Right lobe of liver (tissue), 6 donors: ENCODE data around the gene SGSM2. TPM values are rescaled to one million over a fixed set of nuclear protein-coding genes. Genes with fewer than 3 reads are reported as not detected.

Experiments used
- ATAC-seq, 4 donors: fragments of 200-7000 bp; cut with Tn5 transposase; one replicate each; pipeline ENCODE4 v1.9.1; 2020; ENCODE audit warnings: mild to moderate bottlenecking in 4 of 4, moderate library complexity in 4 of 4
- DNase-seq, 3 donors: peaks; one replicate each; pipeline ENCODE4 v3.0.0-alpha.2; 2020
- H3K27ac ChIP-seq, 3 donors: fragments of 200-600 bp; one replicate each; pipeline ENCODE4 v1.8.0; 2022
- H3K27me3 ChIP-seq, 2 donors: fragments of 200-600 bp; one replicate each; pipeline ENCODE4 v1.8.0; 2022
- H3K36me3 ChIP-seq, 4 donors: fragments of 200-600 bp; sonication (generic) in 1 of 4; one replicate each; pipeline versions ENCODE4 v1.5.1 to v1.8.0; 2017 to 2022; ENCODE audit warnings: control low read depth in 1 of 4
- H3K4me1 ChIP-seq, 4 donors: fragments of 200-600 bp; sonication (generic) in 1 of 4; one replicate each; pipeline versions ENCODE4 v1.5.1 to v1.8.0; 2017 to 2022; ENCODE audit warnings: control low read depth in 1 of 4
- H3K4me3 ChIP-seq, 3 donors: fragments of 200-600 bp; one replicate each; pipeline ENCODE4 v1.8.0; 2022
- H3K9me3 ChIP-seq, 4 donors: fragments of 200-600 bp; sonication (generic) in 1 of 4; one replicate each; pipeline versions ENCODE4 v1.5.1 to v1.8.0; 2017 to 2022; ENCODE audit warnings: control low read depth in 1 of 4
- POLR2A ChIP-seq: fragments of 450-650 bp; IDR thresholded peaks from one replicate; pipeline ENCODE4 v1.6.1; 2017; ENCODE audit warnings: antibody characterized with exemption, mild to moderate bottlenecking
- WGBS: methylation state at CpG from one replicate; pipeline ENCODE4 v1.1.6; 2018; ENCODE audit warnings: low coverage, low lambda C conversion rate; ENCODE audit not compliant: insufficient coverage; ENCODE audit errors: missing lambda C conversion rate; 5-methylcytosine and 5-hydroxymethylcytosine counted together
- intact Hi-C, 2 donors: fragments of 100-400 bp; cut with DNase I; formaldehyde crosslinking; loops; one replicate each; pipeline versions ENCODE4 v1.11.2 to v1.14.1; 2022
- total RNA-seq, 6 experiments: library from RNA; depleted of rRNA in 2 of 6; stranded (reverse); fragments of >200 nt in 2 of 6; fragmentation: NEBNext Ultra II Directional in 3 of 6; extraction: Animal tissue kit (Norgen Biotek cat#: 25700) in 3 of 6; gene quantifications; one replicate each; pipeline versions ENCODE4 v1.1.0 to v1.2.4, GENCODE V29; 2016 to 2023
- TF ChIP-seq, protein P1 (sequence below), 4 donors: fragments of 200-600 bp in 3 of 4; fragments of 450-650 bp in 1 of 4; IDR thresholded peaks; one replicate each; pipeline versions ENCODE4 v1.5.1 to v1.8.0; 2016 to 2022; ENCODE audit warnings: antibody characterized with exemption in 4 of 4, mild to moderate bottlenecking in 2 of 4
- donor health status: DM: no; HTN: yes; CAD: no.
- donor health status: DM: no; HTN: no; CAD: no.
- donor health status: DM: no; HTN: no; CAD: no.
- donor health status: DM: no; HTN: yes; CAD: no.
- donor health status: DM: no; HTN: yes; CAD: no.

The SGSM2 gene
- total RNA-seq, 6 experiments from 2014 or later, result 6.0 to 17.2 (median 13.2) TPM

DNA sequence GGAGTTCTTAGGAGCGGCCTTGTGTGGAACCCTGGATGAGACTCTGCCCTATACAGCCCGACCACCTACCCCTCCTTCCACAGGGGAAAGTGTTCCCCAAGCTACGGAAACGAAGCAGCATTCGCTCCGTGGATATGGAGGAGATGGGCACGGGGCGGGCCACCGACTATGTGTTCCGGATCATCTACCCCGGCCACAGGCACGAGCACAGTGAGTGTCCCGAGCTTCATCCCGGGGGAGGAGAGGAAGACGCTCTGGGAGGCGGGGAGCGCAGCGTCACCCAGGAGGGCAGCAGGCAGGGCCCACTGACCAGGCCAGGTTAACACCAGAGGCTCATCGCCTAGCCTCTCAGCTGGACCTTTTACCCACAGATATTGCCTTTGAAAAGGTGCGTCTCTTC, 27.8 kb downstream of the SGSM2 start:
- H3K27ac ChIP-seq, result no peak overlapping the region
- intact Hi-C loops, result no loop called here
- ATAC-seq (no peak), DNase-seq (no peak)
- peaks cover 0 to 2% (median 0%) of the 10 kb centered on the region in 4 donors for H3K36me3 ChIP-seq
- no peaks in the 10 kb centered on the region for H3K4me1 ChIP-seq
- 96% methylated on average over 10 of the region's 20 CpGs for WGBS
- H3K9me3 ChIP-seq, result no peaks in the 10 kb centered on the region
- no peaks in the 10 kb centered on the region for H3K27me3 ChIP-seq
- no peak overlapping the region for H3K4me3 ChIP-seq
- no peak for TF ChIP-seq POLR2A

DNA sequence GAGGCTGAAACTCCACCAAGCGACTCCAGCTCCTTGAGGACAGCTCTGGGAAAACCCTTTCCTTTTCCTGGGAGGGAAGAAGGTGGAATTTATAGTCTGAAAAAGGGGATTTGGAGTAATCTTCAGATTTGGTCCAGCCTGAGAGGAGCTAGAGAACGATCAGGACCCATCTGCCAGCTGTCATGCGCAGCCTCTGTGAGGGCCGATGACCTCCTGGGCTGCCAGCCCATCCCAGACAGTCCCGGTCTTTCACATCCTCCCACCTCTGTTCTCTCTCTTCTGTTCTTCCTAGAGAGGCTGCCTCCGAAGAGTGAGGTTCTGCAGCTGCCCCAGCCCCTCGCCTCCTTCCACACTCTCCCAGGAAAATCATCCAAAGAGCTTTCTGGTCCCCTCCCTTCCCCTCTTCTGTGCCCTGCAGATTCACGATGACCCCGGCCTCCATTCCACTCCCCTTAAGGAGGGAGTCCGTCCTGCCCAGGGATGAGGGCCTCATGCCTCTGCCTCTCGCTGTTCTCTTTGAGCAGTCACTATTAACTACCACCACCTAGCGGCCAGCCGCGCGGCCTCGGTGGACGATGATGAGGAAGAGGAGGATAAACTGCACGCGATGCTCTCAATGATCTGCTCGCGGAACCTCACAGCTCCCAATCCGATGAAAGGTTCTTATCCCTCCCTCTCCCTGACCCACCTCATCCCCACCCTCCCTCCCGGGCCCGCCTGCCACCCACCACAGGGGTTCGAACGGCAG, 29.6 kb downstream of the SGSM2 start:
- intact Hi-C loops, result no loop called here
- Histone ChIP-seq H3K36me3 (peaks cover 0 to 2% (median 0%) of the 10 kb centered on the region in 4 donors), H3K9me3 (no peaks in the 10 kb centered on the region), H3K4me3 (no peak overlapping the region), H3K27ac (no peak overlapping the region), H3K27me3 (no peaks in the 10 kb centered on the region), H3K4me1 (no peaks in the 10 kb centered on the region)
- WGBS, result 85% methylated on average over 23 of the region's 26 CpGs
- ATAC-seq (no peak), DNase-seq (no peak)
- no peak for TF ChIP-seq POLR2A
- TF ChIP-seq, protein P1, sequence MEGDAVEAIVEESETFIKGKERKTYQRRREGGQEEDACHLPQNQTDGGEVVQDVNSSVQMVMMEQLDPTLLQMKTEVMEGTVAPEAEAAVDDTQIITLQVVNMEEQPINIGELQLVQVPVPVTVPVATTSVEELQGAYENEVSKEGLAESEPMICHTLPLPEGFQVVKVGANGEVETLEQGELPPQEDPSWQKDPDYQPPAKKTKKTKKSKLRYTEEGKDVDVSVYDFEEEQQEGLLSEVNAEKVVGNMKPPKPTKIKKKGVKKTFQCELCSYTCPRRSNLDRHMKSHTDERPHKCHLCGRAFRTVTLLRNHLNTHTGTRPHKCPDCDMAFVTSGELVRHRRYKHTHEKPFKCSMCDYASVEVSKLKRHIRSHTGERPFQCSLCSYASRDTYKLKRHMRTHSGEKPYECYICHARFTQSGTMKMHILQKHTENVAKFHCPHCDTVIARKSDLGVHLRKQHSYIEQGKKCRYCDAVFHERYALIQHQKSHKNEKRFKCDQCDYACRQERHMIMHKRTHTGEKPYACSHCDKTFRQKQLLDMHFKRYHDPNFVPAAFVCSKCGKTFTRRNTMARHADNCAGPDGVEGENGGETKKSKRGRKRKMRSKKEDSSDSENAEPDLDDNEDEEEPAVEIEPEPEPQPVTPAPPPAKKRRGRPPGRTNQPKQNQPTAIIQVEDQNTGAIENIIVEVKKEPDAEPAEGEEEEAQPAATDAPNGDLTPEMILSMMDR (IDR thresholded peaks at IDR 0.05), result no peak

DNA sequence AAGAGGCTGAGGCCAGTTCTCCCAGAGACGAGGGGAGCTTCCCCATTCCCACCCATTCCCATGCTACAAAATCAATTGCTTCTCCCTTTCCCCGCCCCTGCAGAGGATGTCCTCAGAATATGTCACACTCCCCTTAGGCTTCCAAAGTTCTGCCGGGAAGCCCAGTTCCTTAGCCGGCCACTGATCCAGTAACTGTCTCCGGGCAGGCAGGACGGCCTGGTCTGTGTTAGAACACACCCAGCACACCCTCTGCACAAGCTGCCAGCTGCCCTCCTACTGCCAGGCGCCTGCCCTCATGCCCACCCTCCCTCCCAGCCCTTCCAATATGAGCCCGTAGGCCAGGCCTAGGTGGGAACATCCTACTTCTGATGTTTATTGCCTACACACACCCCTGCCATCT, 31.1 kb downstream of the SGSM2 start:
- H3K4me3 ChIP-seq, result no peak overlapping the region
- no peaks in the 10 kb centered on the region for H3K9me3 ChIP-seq
- DNase-seq (no peak), ATAC-seq (no peak)
- H3K27me3 ChIP-seq, result no peaks in the 10 kb centered on the region
- no peaks in the 10 kb centered on the region for H3K4me1 ChIP-seq
- WGBS, result 100% methylated on average over 4 of the region's 8 CpGs
- no peak overlapping the region for H3K27ac ChIP-seq
- TF ChIP-seq POLR2A, result no peak
- TF ChIP-seq, protein P1 (IDR thresholded peaks at IDR 0.05), result no peak
- intact Hi-C loops, result no loop called here
- H3K36me3 ChIP-seq, result peaks cover 0 to 2% (median 0%) of the 10 kb centered on the region in 4 donors

DNA sequence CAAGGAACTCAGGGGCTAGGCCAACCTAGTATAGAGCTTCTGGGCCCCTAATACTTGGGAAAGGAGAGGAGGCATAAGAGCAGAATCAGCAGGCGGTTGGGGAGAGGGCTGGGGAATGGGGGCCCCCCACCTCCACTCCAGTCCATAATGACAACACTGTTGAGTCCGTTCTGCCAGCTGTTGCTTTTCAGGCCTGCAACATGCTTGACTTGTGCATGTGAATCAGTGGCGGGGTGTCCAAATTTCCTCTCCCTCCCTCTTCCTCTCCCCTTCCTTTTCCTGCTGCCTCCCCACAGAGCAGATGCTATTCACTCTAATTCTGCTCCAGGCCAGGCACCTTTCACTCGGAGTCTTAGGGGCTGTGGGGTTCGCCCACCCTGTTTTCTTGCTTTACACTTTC, 31.7 kb downstream of the SGSM2 start:
- Histone ChIP-seq H3K27ac (no peak overlapping the region), H3K4me3 (no peak overlapping the region), H3K4me1 (no peaks in the 10 kb centered on the region), H3K9me3 (no peaks in the 10 kb centered on the region), H3K27me3 (no peaks in the 10 kb centered on the region), H3K36me3 (peaks cover 0 to 2% (median 0%) of the 10 kb centered on the region in 4 donors)
- intact Hi-C loops, result no loop called here
- ATAC-seq (no peak), DNase-seq (no peak)
- 56% methylated on average over 4 of the region's 5 CpGs for WGBS
- TF ChIP-seq, protein P1 (IDR thresholded peaks at IDR 0.05), result no peak
- no peak for TF ChIP-seq POLR2A

DNA sequence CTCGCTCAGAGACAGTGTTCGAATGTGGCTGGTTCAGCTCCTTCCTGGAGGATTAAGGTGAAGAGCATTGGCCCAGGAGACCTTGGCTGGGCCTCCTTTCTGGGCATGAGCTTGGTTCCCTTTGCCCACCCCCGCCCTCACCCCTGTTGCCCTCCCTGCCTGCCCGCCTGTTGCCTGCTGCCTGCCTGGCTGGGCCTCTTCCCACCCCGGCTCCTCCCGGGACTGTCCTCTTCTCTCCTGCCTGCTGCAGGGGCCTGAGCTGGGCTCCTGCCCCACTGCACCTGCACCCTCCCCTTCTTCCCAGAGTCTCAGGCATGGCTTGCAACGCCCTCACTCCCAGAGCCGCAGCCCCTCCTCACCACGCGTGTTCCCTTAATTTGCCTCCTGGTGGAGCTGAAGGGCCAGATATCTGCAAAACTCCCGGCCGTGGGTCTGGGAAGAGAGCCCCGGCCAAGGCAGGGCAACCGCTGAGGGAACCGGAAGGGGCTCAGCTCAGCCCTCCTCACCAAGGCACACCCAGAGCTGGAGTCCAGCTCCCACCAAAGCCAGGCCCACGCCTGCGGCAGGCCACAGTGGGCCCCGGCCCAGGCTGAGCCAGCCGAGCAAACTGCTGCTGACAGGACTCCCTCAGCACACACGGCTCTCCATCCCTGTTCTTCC, 32.4 kb downstream of the SGSM2 start:
- intact Hi-C loops, result no loop called here
- H3K36me3 ChIP-seq, result peaks cover 0 to 2% (median 0%) of the 10 kb centered on the region in 4 donors

More for the DNA sequence above, 32.4 kb downstream of the SGSM2 start:
- Histone ChIP-seq H3K9me3 (no peaks in the 10 kb centered on the region), H3K4me1 (no peaks in the 10 kb centered on the region), H3K4me3 (no peak overlapping the region), H3K27me3 (no peaks in the 10 kb centered on the region), H3K27ac (no peak overlapping the region)
- no peak for DNase-seq
- WGBS, result 83% methylated on average over 3 of the region's 20 CpGs
- ATAC-seq, result no peak
- TF ChIP-seq POLR2A, result no peak
- TF ChIP-seq, protein P1 (IDR thresholded peaks at IDR 0.05), result no peak
